Daoy (cell line): ENCODE measurements around the gene TSHZ2. TPM values are rescaled to one million over a fixed set of nuclear protein-coding genes. Genes with fewer than 3 reads are reported as not detected.

Source experiments
- DNase-seq: peaks from one replicate; pipeline ENCODE4 v3.0.0-alpha.2; 2015; ENCODE audit warnings: low read depth
- total RNA-seq: library from RNA; depleted of rRNA; stranded (reverse); fragments of >200 nt; shearing (Covaris generic); gene quantifications from 2 replicates; pipeline ENCODE4 v1.2.3, GENCODE V29; 2014

TSHZ2 gene
- total RNA-seq, 1 experiment from 2014 or later, result 0.57 TPM

DNA sequence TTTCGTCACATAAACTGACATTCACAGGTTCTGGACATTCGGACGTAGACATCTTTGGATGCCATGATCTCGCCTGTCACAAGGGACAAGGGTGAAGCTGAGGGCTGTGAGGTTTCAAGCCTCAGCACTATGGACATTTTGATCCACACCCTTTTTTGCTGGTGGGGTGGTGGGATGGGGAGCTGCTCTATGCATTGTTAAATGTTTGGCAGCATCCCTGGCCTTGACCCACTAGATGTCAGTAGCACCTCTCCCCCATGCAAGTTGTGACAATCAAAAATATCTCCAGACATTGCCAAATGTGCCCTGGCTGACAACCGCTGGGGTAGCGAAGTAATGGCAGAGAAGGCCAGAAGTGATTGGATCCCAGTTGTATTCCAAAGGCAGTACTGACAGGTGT, 229.4 kb downstream of the TSHZ2 start:
- no peak for DNase-seq

DNA sequence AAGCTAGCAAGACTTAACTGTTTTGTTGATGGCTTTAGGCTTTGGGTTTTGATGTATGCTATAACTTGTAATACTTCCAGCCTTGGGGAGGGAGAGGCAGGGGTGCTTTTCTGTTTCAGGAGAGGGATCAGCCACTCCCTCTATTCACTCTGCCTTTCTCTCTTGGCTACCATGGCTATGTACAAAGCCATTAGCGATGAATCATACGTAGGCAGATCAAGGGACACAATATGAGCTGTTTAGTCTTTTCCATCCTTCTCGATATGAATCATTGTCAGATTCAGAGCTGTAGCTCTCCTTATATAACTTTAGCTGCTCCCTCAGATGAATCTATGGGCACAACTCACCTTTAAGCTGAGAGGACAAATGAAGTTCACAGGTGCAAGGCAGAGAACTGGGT, 230.6 kb downstream of the TSHZ2 start:
- DNase-seq, result peak; percentile 18

DNA sequence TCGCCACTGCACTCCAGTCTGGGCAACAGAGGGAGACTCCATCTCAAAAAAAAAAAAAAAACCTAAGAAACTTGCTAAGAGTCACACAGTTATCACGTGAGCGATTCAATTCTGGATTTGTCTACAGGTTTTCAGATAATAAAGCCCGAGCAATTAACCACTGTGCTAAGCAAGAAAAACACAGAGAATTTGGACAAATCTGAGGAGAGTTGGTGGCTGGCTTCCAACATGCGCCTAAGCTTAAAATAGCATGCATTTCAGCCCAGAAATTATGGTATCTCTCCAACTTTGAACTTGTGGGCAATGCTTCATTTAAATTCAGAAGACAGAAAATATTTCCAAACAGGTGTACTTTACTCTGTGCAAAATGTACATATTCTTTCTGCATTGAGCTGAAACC, 232.9 kb downstream of the TSHZ2 start:
- DNase-seq, result no peak

DNA sequence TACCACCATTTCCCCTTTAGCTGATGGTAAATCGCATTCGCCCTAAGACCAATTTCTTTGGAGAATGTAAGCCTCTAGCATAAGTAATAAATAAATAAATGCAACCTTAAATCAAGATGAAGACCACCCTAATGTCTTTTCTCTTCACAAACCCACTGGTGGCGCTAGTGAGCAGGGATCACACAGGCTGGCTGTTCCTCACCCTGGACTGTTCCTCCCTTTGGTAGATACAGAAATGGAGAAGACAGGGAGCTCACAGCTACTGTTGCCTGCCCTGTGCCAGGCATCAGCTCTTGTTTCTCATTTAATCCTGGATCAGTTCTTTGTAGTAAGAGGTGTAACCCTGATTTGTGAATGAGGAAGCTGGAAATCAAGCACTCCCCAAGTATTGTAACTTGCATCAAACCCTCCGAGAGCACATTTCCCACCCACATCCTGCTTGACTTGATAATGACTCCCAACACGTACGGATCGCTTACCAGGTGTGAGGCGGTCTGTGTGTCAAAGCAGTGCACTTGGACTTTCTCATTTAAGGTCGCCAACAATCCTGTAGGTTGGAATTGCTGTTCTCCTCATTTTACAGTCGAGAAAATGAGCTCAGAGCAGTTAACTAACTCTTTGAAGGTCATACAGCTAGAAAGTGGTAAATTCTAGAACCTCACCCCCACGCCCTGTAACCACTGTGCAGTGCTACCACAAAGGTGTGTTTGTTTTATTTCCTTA, 236.1 kb downstream of the TSHZ2 start:
- peak; percentile 22 for DNase-seq

DNA sequence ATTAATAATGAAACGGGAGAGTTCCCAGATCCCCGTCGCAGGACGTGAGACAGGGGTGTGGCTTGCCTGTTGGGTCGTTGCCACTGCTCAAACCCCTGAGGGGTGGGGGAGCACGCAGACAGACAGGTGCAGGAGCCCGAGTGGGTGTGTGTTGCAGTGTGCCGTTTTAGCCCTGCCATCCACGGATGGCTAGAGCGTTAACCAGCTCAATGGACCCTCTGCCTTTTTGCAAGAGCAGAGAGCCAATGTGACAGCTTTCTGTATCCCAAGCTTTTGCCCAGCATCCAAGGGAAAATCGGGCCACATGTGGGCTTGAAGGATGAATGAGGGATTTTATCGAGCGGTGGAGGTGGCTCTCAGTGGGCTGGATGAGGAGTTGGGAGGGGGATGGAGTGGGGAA, 237.9 kb downstream of the TSHZ2 start:
- no peak for DNase-seq

DNA sequence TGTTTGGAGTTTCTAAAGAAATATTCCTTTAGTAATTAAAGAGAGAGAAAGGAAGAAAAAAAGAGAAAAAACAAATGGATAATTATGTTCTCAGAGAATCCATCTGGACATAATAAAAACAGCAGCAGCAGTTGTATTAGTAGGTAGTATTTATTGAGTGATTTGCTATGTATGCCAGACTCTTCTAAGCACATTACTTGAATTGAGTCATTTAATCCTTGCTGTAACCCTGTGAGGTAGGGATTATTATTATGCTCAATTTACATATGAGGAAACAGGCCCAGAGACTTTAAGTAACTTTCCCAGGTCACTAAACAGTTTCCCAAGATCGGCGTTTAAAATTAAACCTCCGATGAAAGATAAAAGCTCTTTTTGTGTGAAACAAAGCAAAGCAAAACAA, 238.8 kb downstream of the TSHZ2 start:
- no peak for DNase-seq

- no peak for DNase-seq
These were observed 239.9 kb downstream of the TSHZ2 start for GRCh38 chr20:53212018-53212417.

DNA sequence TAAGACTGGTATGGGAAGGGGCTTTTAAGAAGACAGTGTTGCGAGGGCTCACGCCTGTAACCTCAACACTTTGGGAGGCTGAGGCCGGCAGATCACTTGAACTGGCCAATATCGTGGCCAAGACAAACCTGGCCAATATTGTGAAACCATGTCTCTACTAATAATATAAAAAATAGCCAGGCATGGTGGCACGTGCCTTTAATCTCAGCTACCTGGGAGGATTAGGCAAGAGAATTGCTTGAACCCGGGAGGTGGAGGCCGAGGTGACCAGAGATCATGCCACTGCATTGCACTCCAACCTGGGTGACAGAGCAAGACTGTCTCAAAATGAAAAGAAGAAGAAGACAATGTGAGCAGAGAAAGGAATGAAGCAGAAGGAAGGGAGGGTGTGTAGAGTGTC, 242.2 kb downstream of the TSHZ2 start:
- DNase-seq, result no peak

DNA sequence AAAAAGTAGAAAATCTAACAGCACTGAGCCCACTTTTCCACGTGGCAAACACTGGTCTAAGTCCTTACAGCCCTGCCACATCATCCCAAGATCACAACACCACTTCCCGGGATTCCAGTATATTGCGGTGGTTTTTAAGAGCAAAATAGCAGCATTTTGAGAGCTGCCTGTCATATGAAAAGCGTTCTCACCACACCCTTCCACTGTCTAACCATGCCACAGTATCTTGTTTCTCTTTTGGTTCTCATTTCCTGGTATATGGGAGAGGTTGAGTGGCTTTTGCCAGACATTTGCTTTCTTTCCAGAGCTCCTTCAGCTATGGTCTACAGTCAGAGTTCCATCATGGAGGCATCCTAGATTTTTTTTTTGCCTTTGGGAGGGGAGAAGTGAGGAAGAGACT, 243.0 kb downstream of the TSHZ2 start:
- DNase-seq, result peak; percentile 6

DNA sequence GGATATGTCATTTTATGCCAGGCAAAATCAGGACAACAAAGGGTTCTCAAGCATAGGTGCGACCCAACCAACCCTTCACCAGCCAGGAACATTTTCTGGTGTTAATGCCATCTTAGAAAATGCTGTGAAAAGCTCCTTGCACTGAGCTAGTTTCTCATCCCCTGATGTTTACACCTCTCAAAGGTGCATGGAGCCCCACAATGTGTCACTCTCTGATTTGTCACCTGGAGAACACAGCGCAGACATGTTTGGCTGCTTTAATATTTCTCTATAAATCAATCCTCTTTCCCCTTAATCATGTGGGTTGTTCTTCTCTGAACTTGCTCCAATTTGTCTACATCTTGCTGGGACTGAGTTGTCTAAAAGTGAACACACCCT, 244.3 kb downstream of the TSHZ2 start:
- DNase-seq, result no peak

DNA sequence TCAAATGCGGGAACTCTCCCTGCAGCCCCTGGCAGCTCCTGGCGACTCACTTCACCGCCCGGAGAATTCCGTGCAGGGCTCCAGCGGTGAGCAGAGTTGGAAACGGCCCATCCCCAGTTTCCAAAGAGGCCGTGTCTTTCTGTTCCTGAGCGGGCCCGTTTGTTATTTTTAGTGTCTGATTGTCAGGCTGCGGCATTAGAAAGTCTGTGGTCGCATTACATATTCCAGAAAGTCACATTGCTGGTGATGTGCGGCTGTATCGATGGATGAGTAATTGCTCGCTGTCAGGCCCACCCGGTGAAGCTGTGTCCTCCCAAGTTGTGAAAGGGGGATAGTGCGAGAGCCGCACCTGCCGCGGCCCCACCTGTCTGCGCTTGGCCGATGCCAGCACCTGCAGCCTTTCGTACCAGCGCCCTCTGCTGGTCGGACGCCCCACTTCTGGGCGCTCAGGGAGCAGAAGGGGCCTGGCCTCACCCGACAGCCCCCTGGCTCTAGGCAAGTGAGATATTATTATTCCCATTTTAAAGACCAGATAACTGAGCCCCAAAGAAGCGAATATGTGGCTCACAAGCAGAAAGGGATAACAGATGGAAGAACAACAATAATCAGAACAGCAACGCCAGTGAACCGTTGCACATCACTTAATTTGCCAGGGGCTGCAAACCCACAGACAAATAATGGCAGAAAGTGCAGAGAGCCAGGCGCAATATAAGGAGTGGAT, 244.9 kb downstream of the TSHZ2 start:
- DNase-seq, result peak; percentile 60

DNA sequence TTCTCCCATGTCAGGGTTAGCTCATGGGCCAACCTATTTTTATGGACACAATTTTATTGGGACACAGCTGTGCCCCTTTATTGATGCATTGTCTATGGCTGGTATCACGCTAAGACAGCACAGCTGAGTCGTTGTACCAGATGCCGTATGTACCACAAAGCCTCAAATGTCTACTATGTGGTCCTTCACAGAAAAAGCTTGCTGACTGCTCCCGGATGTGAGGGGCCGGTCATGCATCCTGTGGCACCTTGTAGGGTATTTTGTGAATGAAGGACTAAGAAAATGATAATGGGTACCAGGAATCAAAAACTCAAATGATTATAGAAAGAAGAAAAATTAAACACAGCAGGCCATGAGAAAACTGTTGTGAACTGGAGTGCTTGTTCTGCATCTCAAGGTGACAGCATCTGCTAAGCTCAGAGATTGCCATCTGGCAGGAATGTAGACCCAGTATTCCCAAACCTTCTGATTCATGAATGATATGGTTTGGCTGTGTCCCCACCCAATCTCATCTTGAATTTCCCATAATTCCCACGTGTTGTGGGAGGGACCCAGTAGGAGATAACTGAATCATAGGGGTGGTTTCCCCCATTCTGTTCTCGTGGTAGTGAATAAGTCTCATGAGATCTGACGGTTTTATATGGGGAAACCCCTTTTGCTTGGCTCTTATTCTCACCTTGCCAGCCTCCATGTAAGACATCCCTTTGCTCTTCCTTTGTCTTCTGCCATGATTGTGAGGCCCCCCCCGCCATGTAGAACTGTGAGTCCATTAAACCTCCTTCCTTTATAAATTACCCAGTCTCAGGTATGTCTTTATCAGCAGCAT, 248.5 kb downstream of the TSHZ2 start:
- peak; percentile 6 for DNase-seq

- no peak for DNase-seq
These were observed 249.6 kb downstream of the TSHZ2 start for GRCh38 chr20:53221731-53222130.

- DNase-seq, result no peak
These were observed 250.3 kb downstream of the TSHZ2 start for GRCh38 chr20:53222416-53222815.

DNA sequence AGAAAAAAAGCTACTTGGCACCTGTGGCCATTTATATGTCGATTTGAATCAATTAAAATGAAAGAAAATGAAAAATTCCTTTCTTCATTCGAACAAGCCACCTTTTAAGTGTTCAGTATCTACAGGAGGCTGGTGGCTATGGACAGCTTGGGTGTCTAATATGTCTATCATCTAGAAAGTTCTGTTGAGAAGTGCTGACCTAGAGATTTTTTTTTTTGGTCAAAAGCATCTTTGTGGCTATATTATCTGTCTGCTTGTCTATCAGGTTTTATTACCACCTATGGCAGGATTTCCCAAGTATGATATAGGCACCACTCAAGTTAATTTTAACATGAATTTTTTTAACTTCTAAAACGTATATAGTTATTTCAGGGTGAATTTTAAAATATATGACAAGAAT, 250.8 kb downstream of the TSHZ2 start:
- no peak for DNase-seq

- DNase-seq, result no peak
These were observed 251.5 kb downstream of the TSHZ2 start for GRCh38 chr20:53223626-53224172.

- no peak for DNase-seq
These were observed 252.7 kb downstream of the TSHZ2 start for GRCh38 chr20:53224851-53225250.

GRCh38 chr20:53226826-53227225, 254.7 kb downstream of the TSHZ2 start:
- DNase-seq, result no peak

- DNase-seq, result no peak
These were observed 255.4 kb downstream of the TSHZ2 start for GRCh38 chr20:53227523-53227922.

DNA sequence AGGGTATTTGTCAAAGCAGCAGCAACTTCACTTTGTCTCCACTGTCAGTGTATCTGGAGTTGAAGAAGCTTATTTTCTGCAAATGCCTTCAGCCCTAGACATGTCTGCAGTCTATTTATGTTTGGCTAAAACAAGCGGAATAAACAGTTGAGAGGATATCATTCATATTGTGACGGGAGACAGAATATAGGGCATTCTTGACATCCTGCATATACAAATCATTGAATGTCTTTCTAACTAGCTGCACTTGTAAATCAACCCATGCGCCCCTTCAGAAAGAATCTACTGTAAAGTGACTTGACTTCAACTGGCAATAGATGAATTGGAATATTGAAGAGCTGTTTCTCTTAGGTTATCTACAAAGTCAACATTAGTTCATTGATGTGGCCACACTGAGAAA, 258.9 kb downstream of the TSHZ2 start:
- no peak for DNase-seq

- no peak for DNase-seq
These were observed 265.3 kb downstream of the TSHZ2 start for GRCh38 chr20:53237461-53237860.

GRCh38 chr20:53238121-53238660, 266.0 kb downstream of the TSHZ2 start:
- no peak for DNase-seq
